ENCODE results near the gene SCN7A. TPM values are rescaled to one million over a fixed set of nuclear protein-coding genes. Genes with fewer than 3 reads are reported as not detected.

The SCN7A gene
- total RNA-seq, 1 donor from 2014 or later: 15.0 TPM

DNA sequence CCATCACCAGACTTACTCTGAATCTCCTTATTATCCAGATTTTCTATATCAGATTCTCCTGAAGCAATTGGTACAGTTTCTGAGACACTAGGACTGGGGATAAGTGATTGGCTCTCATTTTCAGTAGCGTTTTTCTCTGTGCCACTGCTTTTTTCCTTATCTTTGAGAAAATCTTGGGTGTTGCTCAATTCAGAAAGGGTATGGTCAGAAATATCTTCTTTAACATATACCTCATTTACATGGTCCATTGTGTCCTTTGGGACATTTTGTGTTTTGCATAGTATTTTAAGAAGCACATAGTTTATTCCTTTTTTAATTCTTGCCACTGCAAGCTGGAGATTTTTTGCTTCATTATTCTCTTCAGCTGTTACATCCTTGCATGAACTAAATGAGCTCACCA lies 61.7 kb downstream of the SCN7A start:
- no peaks in the 10 kb centered on the region for H3K9me3 ChIP-seq
- H3K4me1 ChIP-seq: no peaks in the 10 kb centered on the region
- H3K27me3 ChIP-seq: no peaks in the 10 kb centered on the region
- H3K4me3 ChIP-seq: no peak overlapping the region
- no peaks in the 10 kb centered on the region for H3K36me3 ChIP-seq
- no peak overlapping the region for H3K27ac ChIP-seq
- TF ChIP-seq, protein P1, sequence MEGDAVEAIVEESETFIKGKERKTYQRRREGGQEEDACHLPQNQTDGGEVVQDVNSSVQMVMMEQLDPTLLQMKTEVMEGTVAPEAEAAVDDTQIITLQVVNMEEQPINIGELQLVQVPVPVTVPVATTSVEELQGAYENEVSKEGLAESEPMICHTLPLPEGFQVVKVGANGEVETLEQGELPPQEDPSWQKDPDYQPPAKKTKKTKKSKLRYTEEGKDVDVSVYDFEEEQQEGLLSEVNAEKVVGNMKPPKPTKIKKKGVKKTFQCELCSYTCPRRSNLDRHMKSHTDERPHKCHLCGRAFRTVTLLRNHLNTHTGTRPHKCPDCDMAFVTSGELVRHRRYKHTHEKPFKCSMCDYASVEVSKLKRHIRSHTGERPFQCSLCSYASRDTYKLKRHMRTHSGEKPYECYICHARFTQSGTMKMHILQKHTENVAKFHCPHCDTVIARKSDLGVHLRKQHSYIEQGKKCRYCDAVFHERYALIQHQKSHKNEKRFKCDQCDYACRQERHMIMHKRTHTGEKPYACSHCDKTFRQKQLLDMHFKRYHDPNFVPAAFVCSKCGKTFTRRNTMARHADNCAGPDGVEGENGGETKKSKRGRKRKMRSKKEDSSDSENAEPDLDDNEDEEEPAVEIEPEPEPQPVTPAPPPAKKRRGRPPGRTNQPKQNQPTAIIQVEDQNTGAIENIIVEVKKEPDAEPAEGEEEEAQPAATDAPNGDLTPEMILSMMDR (IDR thresholded peaks at IDR 0.05): no peak
- TF ChIP-seq POLR2A (IDR thresholded peaks at IDR 0.05) (no peak), POLR2AphosphoS5 (IDR thresholded peaks at IDR 0.05; ENCODE audit: insufficient read depth in 1 of 2, low read depth in 1 of 2) (no peak)
- intact Hi-C loops (cut with DNase I): no loop called here
- DNase-seq (ENCODE audit: extremely low spot score in 2 of 2): no peak

DNA sequence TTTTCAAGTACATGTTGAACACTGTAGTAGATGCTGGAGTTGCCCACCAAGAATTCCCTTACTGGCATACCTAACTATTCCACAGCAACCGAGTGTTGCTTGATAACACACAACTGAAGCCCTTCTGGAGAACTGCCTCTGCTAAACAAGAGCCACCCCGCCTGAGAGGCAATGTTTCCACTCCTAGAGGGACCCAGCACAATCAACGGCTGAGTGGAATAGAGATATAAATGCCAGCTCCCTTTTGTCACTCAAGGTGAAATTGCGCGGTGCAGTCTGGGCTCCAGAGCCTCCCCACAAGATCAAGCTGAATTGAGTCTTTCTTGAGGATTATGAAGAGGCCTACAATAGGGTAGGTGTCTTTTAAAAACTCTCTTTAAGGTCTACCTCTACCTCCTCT lies 69.2 kb downstream of the SCN7A start:
- no peaks in the 10 kb centered on the region for H3K27me3 ChIP-seq
- no peaks in the 10 kb centered on the region for H3K36me3 ChIP-seq
- no peak overlapping the region for H3K4me3 ChIP-seq
- intact Hi-C loops (cut with DNase I): no loop called here
- TF ChIP-seq POLR2AphosphoS5 (IDR thresholded peaks at IDR 0.05; ENCODE audit: insufficient read depth in 1 of 2, low read depth in 1 of 2) (no peak), POLR2A (IDR thresholded peaks at IDR 0.05) (no peak)
- TF ChIP-seq, protein P1 (IDR thresholded peaks at IDR 0.05): no peak
- H3K27ac ChIP-seq: no peak overlapping the region
- H3K4me1 ChIP-seq: no peaks in the 10 kb centered on the region
- DNase-seq (ENCODE audit: extremely low spot score in 2 of 2): no peak
- no peaks in the 10 kb centered on the region for H3K9me3 ChIP-seq

DNA sequence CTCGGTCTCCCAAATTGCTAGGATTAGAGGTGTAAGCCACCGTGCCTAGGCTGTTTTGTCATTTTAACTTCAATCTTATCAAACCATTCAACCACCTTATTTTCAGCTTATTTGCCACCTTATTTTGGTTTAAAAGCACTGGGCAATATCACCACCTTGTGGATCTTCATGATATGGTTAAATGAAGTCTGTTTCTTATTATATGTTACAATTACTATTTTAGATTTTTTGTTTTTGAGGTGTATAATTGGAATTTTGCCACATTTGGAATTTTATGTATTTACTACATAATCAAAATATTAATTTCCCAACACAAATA lies 74.5 kb downstream of the SCN7A start:
- no peak for DNase-seq (ENCODE audit: extremely low spot score in 2 of 2)
- Histone ChIP-seq H3K36me3 (no peaks in the 10 kb centered on the region), H3K27me3 (no peaks in the 10 kb centered on the region), H3K9me3 (no peaks in the 10 kb centered on the region), H3K27ac (no peak overlapping the region), H3K4me1 (no peaks in the 10 kb centered on the region), H3K4me3 (no peak overlapping the region)
- TF ChIP-seq POLR2A (IDR thresholded peaks at IDR 0.05) (no peak), POLR2AphosphoS5 (IDR thresholded peaks at IDR 0.05; ENCODE audit: insufficient read depth in 1 of 2, low read depth in 1 of 2) (no peak)
- TF ChIP-seq, protein P1 (IDR thresholded peaks at IDR 0.05): no peak
- intact Hi-C loops (cut with DNase I): no loop called here

DNA sequence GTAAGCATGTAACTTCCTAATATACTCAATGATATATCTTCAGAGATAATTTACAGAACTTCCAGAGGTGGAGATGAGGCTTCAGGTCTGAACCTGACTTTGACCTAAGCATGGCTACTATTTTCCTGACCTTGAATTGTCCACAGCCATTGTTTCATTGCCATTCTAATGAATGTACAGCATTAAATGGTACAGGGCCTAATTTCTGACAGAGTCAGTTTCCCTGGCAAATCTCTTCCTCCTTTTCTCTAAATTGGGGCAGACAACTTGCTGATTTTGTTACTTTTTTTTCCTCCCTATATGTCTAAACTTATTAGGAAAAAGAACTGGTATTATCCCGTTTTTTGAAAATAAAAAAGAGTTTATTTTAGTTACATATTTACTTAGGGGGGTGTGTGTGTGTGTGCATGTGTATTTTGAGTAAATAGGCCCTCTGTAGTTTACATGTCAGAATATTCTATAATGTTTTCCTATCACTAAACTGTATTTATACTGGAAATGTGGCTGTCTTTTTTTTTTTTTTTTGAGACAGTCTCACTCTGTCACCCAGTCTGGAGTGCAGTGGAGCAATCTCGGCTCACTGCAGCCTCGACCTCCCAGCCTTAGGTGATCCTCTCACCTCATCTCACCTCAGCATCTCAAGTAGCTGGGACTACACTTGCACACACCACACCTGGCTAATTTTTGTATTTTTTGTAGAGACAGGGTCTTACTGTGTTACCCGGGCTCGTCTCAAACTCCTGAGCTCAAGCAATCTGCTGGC lies 75.0 kb downstream of the SCN7A start:
- Histone ChIP-seq H3K4me3 (no peak overlapping the region), H3K36me3 (no peaks in the 10 kb centered on the region), H3K9me3 (no peaks in the 10 kb centered on the region), H3K27ac (no peak overlapping the region), H3K27me3 (no peaks in the 10 kb centered on the region), H3K4me1 (no peaks in the 10 kb centered on the region)
- TF ChIP-seq, protein P1 (IDR thresholded peaks at IDR 0.05): no peak
- no peak for TF ChIP-seq POLR2AphosphoS5 (IDR thresholded peaks at IDR 0.05; ENCODE audit: insufficient read depth in 1 of 2, low read depth in 1 of 2)
- no peak for TF ChIP-seq POLR2A (IDR thresholded peaks at IDR 0.05)
- intact Hi-C loops (cut with DNase I): no loop called here
- DNase-seq (ENCODE audit: extremely low spot score in 2 of 2): no peak

DNA sequence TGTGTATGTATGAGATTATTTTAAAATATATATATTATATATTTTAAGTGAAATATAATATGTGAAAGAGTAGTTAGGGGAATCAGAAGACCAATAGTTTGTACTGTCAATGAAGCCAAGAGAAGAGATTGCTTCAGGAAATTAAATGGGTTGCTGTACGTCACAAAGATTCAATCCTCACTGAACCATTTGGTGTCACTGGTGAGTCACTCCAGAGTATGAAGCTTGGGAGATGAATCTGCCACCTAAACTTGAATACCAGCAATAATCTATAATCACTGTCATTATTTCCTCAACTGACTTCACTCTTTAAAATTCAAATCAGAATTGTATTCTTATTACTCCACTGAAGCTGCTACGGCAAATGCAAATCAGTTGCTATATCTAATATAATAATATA lies 76.4 kb downstream of the SCN7A start:
- intact Hi-C loops (cut with DNase I): no loop called here
- no peaks in the 10 kb centered on the region for H3K36me3 ChIP-seq
- H3K9me3 ChIP-seq: no peaks in the 10 kb centered on the region
- H3K4me1 ChIP-seq: no peaks in the 10 kb centered on the region
- TF ChIP-seq POLR2A (IDR thresholded peaks at IDR 0.05) (no peak), POLR2AphosphoS5 (IDR thresholded peaks at IDR 0.05; ENCODE audit: insufficient read depth in 1 of 2, low read depth in 1 of 2) (no peak)
- TF ChIP-seq, protein P1 (IDR thresholded peaks at IDR 0.05): no peak
- DNase-seq (ENCODE audit: extremely low spot score in 2 of 2): no peak
- no peak overlapping the region for H3K4me3 ChIP-seq
- H3K27me3 ChIP-seq: no peaks in the 10 kb centered on the region
- H3K27ac ChIP-seq: no peak overlapping the region
